Esophagus squamous epithelium (tissue), 5 donors: ENCODE data around the gene COG7. TPM values are rescaled to one million over a fixed set of nuclear protein-coding genes. Genes with fewer than 3 reads are reported as not detected.

Source experiments
- DNase-seq: peaks from one replicate; lab custom pipeline; 2025; lab: John Stamatoyannopoulos, UW
- H3K27ac ChIP-seq, 4 donors: fragments of 200-600 bp; sonication (generic); one replicate each; pipeline ENCODE4 v1.5.1; 2016 to 2019; ENCODE audit warnings: mild to moderate bottlenecking in 1 of 4
- H3K27me3 ChIP-seq, 4 donors: fragments of 200-600 bp; sonication (generic); 1 replicate in 3 of 4; 2 replicates in 1 of 4; pipeline versions ENCODE4 v1.5.1 to v1.6.0; 2017 to 2021; ENCODE audit warnings: antibody characterized with exemption in 1 of 4
- H3K36me3 ChIP-seq, 3 donors: fragments of 200-600 bp; sonication (generic); one replicate each; pipeline ENCODE4 v1.5.1; 2016 to 2019
- H3K4me1 ChIP-seq, 3 donors: fragments of 200-600 bp; sonication (generic); one replicate each; pipeline ENCODE4 v1.5.1; 2017 to 2019
- H3K4me3 ChIP-seq, 4 donors: fragments of 200-600 bp; sonication (generic); 1 replicate in 3 of 4; 2 replicates in 1 of 4; pipeline ENCODE4 v1.5.1; 2016 to 2019; ENCODE audit warnings: mild to moderate bottlenecking in 2 of 4, moderate library complexity in 1 of 4
- H3K9me3 ChIP-seq, 3 donors: fragments of 200-600 bp; sonication (generic); one replicate each; pipeline ENCODE4 v1.5.1; 2016 to 2019
- POLR2A ChIP-seq, 4 donors: fragments of 450-650 bp; IDR thresholded peaks; one replicate each; pipeline ENCODE4 v1.6.1; 2017; ENCODE audit warnings: antibody characterized with exemption in 4 of 4, mild to moderate bottlenecking in 4 of 4, moderate library complexity in 3 of 4
- WGBS, 2 donors: methylation state at CpG; one replicate each; pipeline ENCODE4 v1.1.5; 2018; 5-methylcytosine and 5-hydroxymethylcytosine counted together
- intact Hi-C: fragments of 100-400 bp; cut with DNase I; formaldehyde crosslinking; loops from one replicate; pipeline ENCODE4 v1.15.0; 2022
- total RNA-seq, 4 donors: library from RNA; depleted of rRNA; stranded (reverse); fragments of >200 nt; gene quantifications; one replicate each; pipeline ENCODE4 v1.1.0, GENCODE V29; 2016
- TF ChIP-seq, protein P1 (sequence below), 6 experiments: fragments of 450-650 bp in 4 of 6; fragments of 200-600 bp in 2 of 6; sonication (generic) in 2 of 6; IDR thresholded peaks; one replicate each; pipeline ENCODE4 v1.5.1; 2016 to 2019; ENCODE audit warnings: antibody characterized with exemption in 6 of 6, mild to moderate bottlenecking in 4 of 6, moderate library complexity in 4 of 6
- donor health status: DM: yes; HTN: yes; CAD: no.

COG7 gene
- total RNA-seq, 4 donors from 2014 or later = 10.4 to 17.6 (median 15.3) TPM

DNA sequence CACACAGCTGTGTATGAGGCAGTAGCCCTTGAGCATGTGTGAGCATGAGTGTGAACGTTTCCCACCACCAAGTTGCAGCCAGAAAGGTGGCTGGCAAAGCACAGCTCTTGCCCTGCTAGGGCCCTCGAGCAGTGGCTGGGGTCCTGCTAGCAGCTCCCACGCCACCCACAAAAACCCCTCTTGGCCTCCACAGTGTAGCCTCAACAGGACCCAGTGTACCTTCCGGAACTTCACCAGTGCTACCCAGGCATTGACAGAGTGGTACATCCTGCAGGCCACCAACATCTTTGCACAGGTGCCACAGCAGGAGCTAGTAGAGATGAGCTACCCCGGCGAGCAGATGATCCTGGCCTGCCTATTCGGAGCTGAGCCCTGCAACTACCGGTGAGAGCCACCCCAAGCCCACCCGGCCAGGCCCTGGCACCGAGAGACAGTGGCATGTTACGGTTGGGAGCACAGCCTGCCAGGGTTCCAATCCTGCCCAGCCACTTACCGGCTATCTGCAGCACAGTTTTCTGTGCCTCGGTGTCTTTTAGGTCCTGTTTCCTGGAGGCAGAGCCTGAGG, 97.8 kb downstream of the COG7 start:
- 77 to 84% methylated on average over 4 to 13 of the region's 13 CpGs for WGBS, 2 donors
- H3K4me1 ChIP-seq = no peaks in the 10 kb centered on the region
- no peaks in the 10 kb centered on the region for H3K9me3 ChIP-seq
- intact Hi-C loops = no loop called here
- no peak for DNase-seq
- TF ChIP-seq, protein P1, sequence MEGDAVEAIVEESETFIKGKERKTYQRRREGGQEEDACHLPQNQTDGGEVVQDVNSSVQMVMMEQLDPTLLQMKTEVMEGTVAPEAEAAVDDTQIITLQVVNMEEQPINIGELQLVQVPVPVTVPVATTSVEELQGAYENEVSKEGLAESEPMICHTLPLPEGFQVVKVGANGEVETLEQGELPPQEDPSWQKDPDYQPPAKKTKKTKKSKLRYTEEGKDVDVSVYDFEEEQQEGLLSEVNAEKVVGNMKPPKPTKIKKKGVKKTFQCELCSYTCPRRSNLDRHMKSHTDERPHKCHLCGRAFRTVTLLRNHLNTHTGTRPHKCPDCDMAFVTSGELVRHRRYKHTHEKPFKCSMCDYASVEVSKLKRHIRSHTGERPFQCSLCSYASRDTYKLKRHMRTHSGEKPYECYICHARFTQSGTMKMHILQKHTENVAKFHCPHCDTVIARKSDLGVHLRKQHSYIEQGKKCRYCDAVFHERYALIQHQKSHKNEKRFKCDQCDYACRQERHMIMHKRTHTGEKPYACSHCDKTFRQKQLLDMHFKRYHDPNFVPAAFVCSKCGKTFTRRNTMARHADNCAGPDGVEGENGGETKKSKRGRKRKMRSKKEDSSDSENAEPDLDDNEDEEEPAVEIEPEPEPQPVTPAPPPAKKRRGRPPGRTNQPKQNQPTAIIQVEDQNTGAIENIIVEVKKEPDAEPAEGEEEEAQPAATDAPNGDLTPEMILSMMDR (IDR thresholded peaks at IDR 0.05) = no peak
- TF ChIP-seq POLR2A (IDR thresholded peaks at IDR 0.05) = no peak
- no peak overlapping the region for H3K27ac ChIP-seq
- H3K36me3 ChIP-seq = peaks cover 0 to 52% (median 0%) of the 10 kb centered on the region in 3 donors
- no peaks in the 10 kb centered on the region for H3K27me3 ChIP-seq
- H3K4me3 ChIP-seq = no peak overlapping the region

- no peaks in the 10 kb centered on the region for H3K27me3 ChIP-seq
- no peak for TF ChIP-seq POLR2A (IDR thresholded peaks at IDR 0.05)
- TF ChIP-seq, protein P1 (IDR thresholded peaks at IDR 0.05) = no peak
- H3K4me3 ChIP-seq = no peak overlapping the region
- 80 to 100% methylated on average over 2 to 8 of the region's 9 CpGs for WGBS, 2 donors
- no peak for DNase-seq
- H3K9me3 ChIP-seq = no peaks in the 10 kb centered on the region
- no peaks in the 10 kb centered on the region for H3K4me1 ChIP-seq
- intact Hi-C loops = no loop called here
- peaks cover 0 to 60% (median 0%) of the 10 kb centered on the region in 3 donors for H3K36me3 ChIP-seq
- no peak overlapping the region for H3K27ac ChIP-seq
Measured at GRCh38 chr16:23354246-23354645, 98.7 kb downstream of the COG7 start.

GRCh38 chr16:23353440-23353839, 99.5 kb downstream of the COG7 start:
- Histone ChIP-seq H3K9me3 (no peaks in the 10 kb centered on the region), H3K36me3 (peaks cover 0 to 68% (median 0%) of the 10 kb centered on the region in 3 donors), H3K27ac (no peak overlapping the region), H3K4me1 (no peaks in the 10 kb centered on the region), H3K27me3 (no peaks in the 10 kb centered on the region), H3K4me3 (no peak overlapping the region)
- DNase-seq = no peak
- no peak for TF ChIP-seq POLR2A (IDR thresholded peaks at IDR 0.05)
- TF ChIP-seq, protein P1 (IDR thresholded peaks at IDR 0.05) = no peak
- intact Hi-C loops = no loop called here

DNA sequence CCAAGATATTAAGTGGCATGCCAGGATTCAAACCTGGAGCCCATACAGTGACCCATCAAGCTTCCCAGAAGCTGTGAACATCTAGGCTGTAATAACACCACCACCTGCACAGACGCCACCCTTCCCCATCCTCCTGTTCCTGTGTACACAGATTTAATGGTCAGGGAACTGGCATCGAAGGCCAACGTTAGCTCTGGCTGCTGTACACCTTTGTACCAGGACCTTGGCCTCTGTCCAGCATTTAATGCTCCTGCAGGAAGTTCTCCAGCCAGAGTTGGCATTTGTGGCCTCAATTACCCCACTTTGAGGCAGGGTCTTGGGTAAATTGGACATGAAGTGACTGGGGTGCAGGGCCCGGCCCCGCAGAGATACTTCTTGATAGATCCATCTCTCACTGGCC, 101.6 kb downstream of the COG7 start:
- Histone ChIP-seq H3K4me3 (no peak overlapping the region), H3K27ac (no peak overlapping the region), H3K9me3 (no peaks in the 10 kb centered on the region), H3K36me3 (peaks cover 0 to 70% (median 0%) of the 10 kb centered on the region in 3 donors), H3K27me3 (no peaks in the 10 kb centered on the region), H3K4me1 (no peaks in the 10 kb centered on the region)
- TF ChIP-seq, protein P1 (IDR thresholded peaks at IDR 0.05) = no peak
- TF ChIP-seq POLR2A (IDR thresholded peaks at IDR 0.05) = no peak
- WGBS, 2 donors = 79 to 82% methylated on average over 2 of the region's 5 CpGs
- intact Hi-C loops = no loop called here
- no peak for DNase-seq

DNA sequence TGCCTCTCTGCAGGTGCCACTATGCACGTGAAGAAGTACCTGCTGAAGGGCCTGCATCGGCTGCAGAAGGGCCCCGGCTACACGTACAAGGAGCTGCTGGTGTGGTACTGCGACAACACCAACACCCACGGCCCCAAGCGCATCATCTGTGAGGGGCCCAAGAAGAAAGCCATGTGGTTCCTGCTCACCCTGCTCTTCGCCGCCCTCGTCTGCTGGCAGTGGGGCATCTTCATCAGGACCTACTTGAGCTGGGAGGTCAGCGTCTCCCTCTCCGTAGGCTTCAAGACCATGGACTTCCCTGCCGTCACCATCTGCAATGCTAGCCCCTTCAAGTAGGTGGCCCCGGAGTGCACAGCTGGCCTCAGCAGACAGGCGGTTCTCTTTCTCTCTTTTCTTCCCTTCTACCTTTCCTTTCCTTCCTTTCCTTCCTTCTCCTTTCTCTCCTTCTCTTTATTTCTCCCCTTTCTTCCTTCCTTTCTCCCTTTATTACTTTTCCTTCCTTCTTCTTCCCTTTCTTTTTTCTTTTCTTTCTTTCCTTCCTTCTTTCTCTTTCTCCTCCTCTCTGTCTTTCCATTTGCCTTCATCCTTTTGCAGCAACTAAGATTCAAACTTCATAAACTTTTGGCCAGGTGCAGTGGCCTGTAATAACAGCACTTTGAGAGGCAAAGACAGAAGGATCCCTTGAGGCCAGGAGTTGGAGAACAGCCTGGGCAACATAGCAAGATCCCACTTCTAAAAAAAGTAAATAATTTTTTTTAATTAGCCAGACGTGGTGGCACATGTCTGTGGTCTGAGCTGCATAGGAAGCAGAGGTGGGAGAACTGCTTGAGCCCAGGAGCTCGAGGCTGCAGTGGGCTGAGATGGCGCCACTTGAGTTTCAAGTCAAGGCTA, 104.2 kb downstream of the COG7 start:
- Histone ChIP-seq H3K4me1 (no peaks in the 10 kb centered on the region), H3K36me3 (peaks cover 0 to 53% (median 0%) of the 10 kb centered on the region in 3 donors), H3K9me3 (no peaks in the 10 kb centered on the region), H3K4me3 (no peak overlapping the region), H3K27ac (no peak overlapping the region), H3K27me3 (no peaks in the 10 kb centered on the region)
- WGBS, 2 donors = 68 to 74% methylated on average over 13 to 17 of the region's 18 CpGs
- intact Hi-C loops = no loop called here
- DNase-seq = no peak
- TF ChIP-seq, protein P1 (IDR thresholded peaks at IDR 0.05) = no peak
- no peak for TF ChIP-seq POLR2A (IDR thresholded peaks at IDR 0.05)
